ENCODE data around the gene WDR37.
"Not testable (repeated sequence)": the region's sequence is repeated elsewhere in the genome, so short reads cannot be mapped to it uniquely, and the experiment has no call there.

Gene WDR37

DNA sequence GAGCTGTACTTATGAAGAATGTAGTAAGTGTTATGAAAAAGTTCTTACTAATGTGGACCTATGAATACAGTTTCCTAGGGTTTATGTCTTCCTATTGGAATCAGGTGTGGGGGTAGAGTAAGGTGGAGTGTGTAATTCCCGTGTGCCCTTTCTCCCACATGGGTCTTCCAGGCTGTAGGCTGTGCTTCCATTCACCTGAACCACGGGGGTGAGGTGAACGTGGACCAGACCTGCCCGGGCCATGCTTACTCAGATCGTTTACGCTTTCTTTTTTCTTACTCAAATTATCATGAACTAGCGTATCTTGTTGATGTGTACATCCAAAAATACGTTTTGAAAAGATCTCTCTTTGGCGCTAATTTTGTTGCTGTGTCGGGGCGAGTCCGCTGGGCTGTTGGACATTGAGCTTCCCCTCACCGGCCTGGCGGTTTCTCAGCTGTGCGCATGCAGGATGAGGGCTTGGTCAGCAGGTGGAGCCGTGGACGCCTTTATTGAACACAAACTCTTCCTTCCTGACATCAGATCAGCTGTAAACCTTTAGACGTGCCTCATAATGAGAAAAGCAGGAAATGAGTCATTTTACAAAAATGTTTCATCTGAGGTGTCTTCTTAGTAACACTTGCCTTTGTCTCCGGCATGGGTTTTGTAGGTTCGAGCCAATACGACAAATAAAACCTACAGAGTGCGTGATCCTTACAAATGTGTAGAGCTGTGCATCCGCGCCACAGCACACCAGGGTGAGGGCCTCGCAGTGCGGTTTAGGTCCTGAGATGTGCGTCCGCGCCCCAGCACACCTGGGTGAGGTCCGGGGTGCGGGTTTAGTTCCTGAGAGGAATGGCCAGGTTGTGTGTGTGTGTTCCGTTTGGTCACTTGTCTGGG lies 53.8 kb downstream of the WDR37 start:
- peak; percentile 4 to 23 for DNase-seq

GRCh38 chr10:1110674-1111119 lies 54.5 kb downstream of the WDR37 start:
- no peak for DNase-seq

GRCh38 chr10:1114315-1114714 lies 58.1 kb downstream of the WDR37 start:
- DNase-seq: no peak

DNA sequence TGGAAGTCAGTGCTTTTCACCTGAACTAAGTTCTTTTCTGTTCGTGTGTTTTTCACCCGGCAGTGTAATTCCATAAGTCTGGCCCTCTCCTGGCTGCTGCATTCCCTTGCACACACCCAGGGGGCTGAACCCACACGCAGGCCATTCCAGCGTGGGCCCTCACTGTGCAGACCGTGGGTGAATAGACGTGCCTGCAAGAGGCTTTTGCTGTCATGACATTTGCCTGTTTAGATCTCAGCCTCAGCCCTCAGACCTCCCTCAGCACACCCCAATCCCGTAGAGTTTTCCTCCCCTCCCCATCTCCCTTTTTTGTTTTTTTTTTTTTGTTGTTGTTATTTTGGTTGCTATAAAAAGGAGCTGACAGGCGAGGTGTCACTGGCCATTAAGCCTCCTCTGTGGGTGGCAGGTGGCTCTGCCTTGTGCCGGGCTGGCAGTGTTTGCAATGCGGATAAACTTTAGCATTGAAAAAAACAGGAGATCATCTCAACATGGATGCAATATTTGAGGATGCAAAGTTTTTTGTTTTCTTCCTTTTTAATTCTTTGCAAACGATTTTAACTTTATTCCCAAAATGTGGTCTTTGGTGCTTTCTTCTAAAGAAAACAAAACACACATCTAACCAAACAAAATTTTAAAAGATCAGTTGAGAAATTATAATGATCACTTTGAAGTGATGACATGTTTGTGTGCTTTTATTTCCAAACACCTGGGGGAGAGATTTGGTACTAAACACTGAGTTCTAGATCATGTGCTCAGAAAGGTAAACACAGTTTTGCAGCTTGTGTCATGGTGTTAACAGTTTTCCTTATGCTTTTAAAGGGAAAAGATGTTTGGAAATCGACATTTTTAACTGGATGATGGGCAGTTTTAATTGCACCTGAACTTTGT lies 58.8 kb downstream of the WDR37 start:
- DNase-seq: no peak

GRCh38 chr10:1115607-1115955 lies 59.4 kb downstream of the WDR37 start:
- no peak for DNase-seq

DNA sequence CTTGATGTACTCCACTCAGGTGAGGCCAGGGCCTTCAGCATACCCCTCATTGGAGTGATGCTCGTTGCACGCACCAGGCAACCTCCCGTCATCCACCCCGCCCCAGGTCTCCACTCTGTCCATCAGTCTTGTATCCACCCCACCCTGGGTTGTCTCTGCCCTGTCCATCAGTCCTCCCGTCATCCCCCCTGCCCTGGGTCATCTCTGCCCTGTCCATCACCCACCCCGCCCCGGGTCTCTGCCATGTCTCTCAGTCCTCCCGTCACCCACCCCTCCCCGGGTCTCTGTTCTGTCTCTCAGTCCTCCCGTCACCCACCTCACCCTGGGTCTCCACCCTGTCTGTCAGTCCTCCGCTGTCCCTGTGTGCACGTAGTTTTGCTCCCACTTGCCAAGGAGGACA lies 59.9 kb downstream of the WDR37 start:
- no peak for DNase-seq

DNA sequence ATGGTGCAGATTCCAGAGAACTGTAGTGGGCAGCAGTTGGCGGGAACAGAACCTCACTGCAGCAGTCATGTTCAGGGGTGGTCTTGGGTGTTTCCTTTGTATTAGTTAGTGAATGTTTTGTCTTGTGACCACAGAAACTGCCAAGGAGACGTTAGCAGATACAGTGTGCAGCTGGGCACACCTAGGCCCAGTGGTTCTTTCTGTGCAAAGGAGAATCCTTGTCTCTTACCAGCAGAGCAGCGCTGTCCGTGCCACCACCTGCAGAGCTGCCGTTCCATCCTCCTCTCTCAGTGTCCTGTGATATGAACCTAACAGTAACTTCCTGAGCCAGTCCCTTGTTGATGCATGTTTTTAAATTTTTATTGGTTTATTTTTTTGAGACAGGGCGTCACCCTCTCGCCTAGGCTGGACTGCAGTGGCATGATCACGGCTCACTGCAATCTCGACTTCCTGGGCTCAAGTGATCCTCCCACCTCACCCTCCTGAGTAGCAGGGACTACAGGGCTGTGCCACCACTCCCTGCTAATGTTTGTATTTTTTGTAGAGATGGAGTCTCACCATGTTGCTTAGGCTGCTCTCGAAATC lies 60.6 kb downstream of the WDR37 start:
- DNase-seq: no peak

GRCh38 chr10:1117651-1118050 lies 61.5 kb downstream of the WDR37 start:
- no peak for DNase-seq

GRCh38 chr10:1118318-1118717 lies 62.1 kb downstream of the WDR37 start:
- not testable (repeated sequence) for DNase-seq

DNA sequence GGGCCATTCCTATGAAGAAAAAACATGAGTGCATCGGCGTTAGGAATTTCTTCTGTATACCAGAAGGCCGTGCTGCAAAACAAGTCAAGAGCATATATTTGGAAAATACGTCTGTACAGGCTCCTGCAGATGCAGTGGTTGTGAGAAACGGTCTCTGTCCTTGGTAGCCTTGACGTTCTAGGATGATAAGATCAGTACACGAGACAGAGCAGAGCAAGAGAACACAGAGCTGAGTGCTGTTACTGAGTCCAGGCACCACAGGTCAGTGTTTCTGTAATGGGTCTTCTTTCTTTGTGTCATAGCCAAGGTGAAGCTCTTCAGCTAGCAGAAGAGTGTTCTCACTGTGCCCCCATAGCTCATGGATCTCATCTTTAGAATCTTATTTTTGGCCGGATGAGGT lies 62.8 kb downstream of the WDR37 start:
- no peak for DNase-seq

- no peak for DNase-seq
Measured at GRCh38 chr10:1119501-1119900, 63.3 kb downstream of the WDR37 start.

DNA sequence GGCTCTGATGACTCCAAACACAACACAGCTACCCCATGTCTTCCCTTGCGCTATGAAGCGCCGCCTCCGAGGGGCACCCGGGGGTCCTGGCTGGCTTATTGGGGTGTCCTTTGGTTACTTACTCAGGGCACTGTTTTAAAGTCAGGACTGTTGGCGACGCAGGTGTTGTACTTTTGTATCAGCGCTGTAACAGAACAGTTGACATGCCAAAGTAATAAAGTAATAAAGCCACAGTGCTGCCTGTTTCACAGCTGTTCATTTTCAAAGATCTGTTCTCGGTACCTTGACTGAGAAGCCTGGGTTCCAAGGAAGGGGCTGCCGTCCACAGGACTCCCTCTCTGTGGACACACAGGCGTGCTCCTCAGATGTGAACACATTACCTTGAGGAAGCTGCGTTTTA lies 64.1 kb downstream of the WDR37 start:
- DNase-seq: no peak

DNA sequence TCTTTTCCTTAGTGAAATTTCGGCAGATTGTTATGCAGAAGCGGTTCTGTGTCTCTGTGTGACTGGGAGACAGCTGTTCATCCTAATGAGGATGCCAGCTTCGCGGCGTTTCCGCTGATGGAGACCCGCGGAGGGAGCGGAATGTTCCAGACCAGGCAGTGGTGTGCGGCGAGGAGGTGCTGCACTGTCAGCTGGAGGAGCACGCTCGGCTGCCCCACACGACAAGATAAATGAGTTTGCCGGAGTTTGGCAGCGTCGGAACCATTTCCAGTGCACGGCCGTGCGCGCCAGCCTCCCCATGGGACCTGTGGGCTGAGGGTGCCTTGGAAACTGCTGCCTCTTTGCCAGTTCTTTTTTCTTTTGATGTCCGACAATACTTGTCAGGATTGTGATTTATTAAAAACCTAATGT lies 64.6 kb downstream of the WDR37 start:
- DNase-seq: no peak

DNA sequence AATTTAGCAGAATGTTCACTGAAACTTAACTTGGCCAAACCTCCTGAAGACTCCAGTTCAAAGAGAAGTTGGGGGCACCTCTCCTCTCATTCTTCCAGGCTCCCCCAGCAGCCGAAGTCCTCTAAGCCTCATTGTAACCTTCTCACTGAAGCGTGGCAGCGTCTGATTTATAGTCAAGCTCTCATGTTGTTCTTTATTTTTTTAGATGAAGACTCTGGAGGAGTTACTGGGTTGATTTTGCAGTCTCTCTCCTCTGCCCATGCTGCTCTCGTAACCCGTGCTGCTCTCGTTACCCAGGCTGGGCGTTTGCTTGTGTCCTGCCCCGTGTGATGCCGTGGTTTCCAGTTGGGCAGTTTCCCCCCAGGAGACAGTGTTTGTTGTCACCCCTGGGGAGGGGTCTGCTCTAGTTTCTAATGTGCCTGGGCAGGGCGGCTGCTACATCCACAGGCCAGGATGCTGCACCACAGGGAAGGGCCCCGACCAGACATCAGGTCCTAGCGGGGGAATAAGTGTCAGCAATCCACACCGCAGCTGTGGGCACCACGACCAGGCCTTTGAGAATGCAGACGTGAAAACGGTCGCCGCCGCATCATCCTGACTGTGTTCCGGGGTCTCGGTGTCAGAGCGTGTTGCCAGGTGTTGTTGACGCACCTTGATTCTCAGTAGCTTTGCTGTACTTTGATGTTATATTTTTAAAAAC lies 65.2 kb downstream of the WDR37 start:
- DNase-seq: no peak

- DNase-seq: no peak
Measured at GRCh38 chr10:1122349-1122748, 66.2 kb downstream of the WDR37 start.

- DNase-seq: peak in 1 of 2 experiments; percentile 8
Measured at GRCh38 chr10:1123198-1123597, 67.0 kb downstream of the WDR37 start.

DNA sequence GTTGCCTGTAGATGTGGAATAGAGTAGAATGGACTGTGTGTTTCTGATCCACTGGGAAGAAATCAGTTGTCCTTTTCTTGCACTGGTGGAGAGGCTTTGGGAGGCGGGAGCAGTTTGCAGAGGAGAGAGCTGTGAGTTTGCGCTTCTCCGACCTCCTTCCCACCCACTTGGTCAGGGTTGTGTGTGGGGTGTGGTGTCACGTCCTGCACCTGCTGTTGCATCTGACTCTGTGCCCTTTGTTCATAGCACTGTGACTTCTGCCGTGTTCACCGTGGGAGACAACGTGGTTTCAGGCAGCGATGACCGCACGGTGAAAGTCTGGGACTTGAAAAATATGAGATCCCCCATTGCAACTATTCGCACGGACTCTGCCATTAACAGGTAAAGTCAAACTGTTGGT lies 67.8 kb downstream of the WDR37 start:
- no peak for DNase-seq

DNA sequence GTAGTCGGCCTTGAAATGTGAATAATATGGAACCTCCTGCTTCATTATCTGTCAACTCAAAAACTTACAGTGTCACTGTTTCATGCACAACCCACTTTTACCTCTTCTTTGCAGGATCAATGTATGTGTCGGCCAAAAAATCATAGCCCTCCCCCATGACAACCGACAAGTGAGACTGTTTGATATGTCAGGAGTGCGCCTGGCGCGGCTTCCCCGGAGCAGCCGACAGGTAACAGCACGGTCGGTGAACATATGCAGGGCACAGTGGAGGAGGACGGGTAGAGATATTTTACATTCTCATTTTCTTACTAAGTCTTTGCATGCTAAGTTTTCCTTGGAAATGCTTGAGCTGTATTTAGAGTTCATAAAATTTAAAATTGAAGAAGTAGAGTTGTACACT lies 68.6 kb downstream of the WDR37 start:
- DNase-seq: no peak

- no peak for DNase-seq
Measured at GRCh38 chr10:1126461-1126860, 70.3 kb downstream of the WDR37 start.

- no peak for DNase-seq
Measured at GRCh38 chr10:1127629-1128028, 71.4 kb downstream of the WDR37 start.

- DNase-seq: no peak
Measured at GRCh38 chr10:1128115-1128514, 71.9 kb downstream of the WDR37 start.

GRCh38 chr10:1128649-1129048 lies 72.5 kb downstream of the WDR37 start:
- no peak for DNase-seq

- no peak for DNase-seq
Measured at GRCh38 chr10:1130226-1130625, 74.0 kb downstream of the WDR37 start.

Data from AML-193 (cell line).